Measurements from ENCODE around the gene SEL1L3.
"Not testable (repeated sequence)": the region's sequence is repeated elsewhere in the genome, so short reads cannot be mapped to it uniquely, and the experiment has no call there.

Gene SEL1L3

DNA sequence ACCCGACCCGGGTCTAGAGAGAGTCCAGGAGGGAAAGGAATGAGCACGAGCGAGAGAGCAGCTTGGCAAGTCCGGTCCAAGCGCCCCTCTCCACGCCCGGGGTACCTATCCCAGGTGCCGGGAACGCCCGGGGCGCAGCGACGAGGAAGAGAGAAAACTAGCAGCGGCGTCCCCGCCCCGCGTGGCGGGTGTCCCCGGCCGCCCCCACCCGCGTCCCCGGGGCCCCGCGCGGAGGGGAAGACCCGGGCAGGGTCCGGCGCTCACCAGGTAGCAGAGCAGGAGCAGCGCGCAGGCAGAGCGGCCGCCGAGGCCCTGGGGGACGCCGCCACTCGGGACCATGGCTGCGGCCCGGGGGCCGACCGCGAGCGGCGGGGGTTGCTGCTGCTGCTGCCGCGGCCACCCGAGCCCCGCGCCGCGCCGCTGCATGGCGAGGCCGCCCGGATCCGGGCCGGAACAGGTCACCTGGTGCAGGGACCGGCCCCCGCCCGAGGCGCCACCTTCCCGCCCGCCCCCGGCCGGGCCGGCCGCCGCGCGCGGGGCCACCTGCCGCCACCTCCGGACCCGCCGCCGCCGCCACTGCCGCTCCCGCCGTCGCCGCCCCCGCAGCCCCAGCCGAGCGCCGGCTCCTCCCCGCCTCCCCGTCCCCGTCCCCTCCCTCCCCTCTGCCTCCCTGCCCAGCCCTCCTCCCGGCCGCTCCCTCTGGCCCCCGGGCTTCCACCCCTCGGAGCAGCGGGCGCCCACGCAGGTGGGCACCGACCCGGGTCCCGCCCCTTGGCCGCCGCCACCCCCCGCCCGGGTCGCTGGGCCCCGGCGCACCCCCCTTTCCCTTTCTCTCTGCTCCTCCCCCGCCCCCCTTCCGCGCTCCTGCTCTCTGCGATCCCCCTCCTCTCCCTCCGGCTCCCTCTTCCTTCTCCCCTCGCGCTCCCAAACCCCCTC lies at the start of gene SEL1L3:
TSS of gene SEL1L3 (minus strand) at position 578 of the 936 bp plus-strand sequence. CDS start at position 426, 152 bp downstream.
- DNase-seq, result peak in 10 of 51 donors; percentile 6 to 43 (median 14)

DNA sequence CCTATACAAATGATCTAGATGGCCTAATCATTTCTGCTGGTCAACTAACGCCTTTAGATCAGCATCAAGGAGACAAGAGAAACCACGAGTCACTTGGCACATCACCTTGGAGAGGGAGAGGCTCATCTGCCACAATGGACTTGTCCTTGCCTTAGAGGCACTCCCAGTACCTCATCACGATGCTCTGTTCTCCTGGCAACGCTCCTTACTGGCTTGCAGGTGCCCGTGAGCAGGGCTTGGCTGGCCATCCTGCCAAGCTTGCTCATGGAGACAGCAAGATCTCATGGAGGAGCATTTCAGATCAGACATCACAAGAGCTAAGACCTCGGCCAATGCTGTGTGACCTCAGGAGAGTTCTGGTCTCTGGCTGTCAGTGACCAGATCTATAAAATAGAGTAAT lies 48.6 kb upstream of the SEL1L3 start:
- no peak for DNase-seq

DNA sequence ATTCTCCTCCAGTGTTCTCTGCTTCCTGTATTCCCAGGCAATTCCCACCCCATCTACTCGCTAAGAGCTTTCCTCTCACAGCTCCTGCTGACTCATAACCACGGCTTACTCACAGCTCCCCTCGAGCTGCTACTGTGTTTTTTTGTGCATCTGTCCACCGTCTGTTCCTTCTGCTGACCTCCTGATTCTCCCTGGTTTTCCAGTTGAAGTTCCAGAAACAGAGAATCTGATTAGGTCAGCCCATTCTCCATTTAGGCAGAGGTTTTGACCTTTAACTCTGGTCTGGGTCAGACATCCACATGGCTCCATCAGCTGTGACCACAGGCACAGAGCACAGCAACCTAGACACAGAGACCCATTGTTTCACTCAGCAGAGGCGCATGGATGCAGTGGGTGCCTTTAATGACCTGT lies 45.7 kb upstream of the SEL1L3 start:
- peak in 9 of 51 donors; percentile 7 to 65 (median 19) for DNase-seq

DNA sequence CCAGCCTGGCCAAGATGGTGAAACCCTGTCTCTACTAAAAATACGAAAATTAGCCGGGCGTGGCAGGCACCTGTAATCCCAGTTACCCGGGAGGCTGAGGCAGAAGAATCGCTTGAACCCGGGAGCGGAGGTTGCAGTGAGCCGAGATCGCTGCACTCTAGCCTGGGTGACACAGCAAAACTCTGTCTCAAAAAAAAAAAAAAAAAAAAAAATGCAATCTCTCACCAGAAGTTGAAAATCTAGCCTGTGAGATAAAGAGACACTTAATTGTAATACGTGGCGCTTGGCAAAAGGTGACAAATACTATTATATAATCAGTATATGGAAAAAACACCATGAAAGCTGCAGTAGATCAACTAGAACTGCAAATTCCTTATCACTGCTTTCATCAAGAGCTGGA lies 43.3 kb upstream of the SEL1L3 start:
- not testable (repeated sequence) for DNase-seq

DNA sequence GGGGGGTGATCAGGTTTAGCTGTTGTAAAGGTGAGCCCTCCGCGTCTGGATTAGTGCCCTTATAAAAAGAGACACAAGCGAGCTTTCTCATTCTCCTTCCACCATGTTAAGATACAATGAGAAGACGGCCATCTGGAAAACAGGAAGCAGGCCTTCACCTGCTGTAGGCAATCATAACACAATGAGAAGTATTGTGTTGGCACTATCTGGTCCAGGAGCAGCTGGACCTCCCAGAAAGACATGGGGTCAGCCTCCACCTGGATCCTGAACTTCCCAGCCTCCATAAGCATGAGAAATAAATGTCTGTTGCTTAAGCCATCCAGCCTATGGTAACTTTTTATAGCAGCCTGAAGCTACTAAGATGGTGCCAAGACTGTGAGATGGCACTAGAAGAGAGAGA lies 42.6 kb upstream of the SEL1L3 start:
- no peak for DNase-seq

DNA sequence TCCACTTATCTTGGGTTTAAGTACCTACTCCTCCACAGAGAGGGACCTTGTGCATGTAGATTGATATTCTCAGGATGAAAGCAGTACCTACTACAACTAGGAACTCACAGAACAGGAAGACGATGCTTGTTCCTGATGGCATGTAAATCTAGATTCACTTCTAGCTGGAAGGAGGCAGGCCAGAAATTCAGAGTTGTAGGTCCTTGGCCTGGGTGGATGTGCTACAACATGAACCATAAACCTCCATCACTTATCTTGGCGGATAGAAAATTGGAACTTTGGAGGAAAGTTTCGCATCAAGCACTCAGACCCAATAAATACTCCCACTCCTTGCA lies 41.9 kb upstream of the SEL1L3 start:
- DNase-seq, result no peak

DNA sequence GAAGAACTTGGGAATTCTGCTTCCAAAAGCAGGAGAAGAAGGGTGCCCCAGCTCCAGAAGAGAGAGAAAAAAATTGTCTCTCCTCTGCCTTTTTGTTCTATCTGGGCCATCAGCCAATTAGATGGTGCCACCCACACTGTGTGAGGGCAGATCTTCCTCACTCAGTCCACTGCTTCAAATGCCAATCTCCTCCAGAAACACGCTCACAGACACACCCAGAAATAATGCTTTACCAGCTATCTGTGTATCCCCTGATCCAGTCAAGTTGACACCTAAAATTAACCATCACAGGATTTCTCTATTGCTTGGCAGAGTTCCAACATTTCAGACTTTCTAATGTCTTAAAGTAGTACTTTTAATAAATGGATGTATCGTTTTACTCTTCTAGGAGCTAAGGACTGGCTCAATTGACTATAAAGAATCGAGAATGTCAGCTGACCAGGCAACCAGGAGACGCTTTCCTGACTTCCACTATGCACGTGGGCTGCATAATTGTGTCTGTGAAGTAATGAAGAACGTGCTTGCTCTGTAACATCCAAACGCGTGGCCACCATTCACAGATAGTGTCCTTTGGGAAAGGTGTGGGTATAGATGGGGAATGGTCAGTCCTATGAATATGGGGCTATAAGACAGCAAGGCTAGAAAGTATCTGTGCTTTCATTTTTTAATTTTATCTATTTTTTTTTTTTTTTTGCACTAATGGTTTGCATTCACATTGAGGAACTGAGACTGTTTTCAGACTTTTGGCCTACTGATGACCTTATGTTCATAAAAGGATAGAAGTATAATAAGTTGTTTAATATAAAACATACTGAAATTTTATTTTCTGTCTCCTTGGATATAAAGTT lies 41.3 kb upstream of the SEL1L3 start:
- DNase-seq, result peak in 1 of 51 donors; percentile 34

DNA sequence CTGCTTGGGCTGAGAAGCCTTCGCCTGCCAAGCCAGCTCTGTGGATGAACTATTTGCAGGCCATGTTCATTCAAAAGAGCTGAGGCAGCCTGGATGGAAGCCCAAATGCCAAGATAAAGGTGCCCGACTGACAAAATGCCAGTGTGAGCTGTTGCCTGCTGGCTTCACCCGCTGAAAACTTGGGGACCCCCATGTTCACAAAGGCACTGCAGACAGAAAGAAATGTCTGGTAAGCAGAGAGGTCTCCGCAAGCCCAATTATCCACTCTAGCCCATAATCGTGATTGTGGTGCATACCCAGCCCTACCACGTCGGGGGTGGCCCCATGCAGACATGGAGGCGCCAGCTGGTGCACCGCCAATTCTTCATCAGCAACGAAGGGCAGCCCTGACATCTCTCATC lies 38.2 kb upstream of the SEL1L3 start:
- DNase-seq, result peak in 9 of 51 donors; percentile 3 to 48 (median 18)

DNA sequence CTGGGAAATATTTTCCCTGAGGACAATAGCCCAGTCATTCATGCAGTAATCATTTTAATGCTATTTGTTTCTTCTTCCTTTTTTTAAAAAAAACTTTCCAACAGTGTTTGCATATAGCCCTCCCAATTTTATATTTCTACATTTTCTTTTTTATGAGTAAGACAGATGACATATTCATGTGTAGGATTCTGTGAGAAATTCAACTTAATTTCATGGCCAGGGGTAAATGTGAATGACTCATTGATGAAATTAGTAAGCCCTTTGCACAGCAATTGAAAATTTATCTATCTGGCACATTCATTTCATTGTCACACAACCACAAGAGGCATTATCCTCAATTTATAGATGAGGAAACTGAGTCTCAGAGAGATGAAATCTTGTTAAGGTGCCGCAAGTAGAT lies 37.5 kb upstream of the SEL1L3 start:
- DNase-seq, result no peak

DNA sequence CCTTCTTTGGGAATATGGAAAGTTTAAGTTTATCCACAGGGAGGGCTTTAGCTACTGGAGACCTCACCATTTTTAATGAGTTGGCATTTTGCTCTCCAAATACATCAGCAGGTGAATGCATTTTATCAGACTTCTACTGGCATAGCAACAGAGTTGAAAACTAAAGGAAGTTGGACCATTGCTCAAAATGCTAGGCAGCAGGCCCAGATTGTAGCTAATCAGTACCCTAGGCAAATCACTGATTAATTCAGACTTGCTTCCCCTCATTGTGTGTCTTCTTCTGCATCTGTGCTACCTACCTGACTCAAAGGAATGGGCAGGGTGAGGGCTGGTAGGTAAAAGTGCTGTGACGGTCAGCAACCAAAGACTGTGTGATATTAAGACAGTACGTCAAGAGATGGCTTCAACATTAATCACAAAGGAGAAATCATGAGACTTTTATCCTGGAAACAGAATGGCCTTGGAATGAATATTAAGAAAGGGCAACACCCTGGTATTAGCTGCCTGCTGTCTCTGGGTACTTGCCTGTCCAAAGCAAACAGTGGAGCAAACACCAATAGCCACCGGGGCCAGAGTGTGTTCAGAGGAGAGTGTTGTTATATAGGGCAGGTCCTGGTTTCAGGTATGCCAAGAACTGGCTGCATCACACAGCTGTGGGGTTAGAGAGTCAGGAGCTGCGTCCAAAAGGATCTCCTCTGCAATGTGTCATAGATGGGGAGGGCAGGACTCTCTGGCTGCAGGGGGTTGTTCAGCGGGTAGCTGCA lies 34.2 kb upstream of the SEL1L3 start:
- DNase-seq, result no peak

DNA sequence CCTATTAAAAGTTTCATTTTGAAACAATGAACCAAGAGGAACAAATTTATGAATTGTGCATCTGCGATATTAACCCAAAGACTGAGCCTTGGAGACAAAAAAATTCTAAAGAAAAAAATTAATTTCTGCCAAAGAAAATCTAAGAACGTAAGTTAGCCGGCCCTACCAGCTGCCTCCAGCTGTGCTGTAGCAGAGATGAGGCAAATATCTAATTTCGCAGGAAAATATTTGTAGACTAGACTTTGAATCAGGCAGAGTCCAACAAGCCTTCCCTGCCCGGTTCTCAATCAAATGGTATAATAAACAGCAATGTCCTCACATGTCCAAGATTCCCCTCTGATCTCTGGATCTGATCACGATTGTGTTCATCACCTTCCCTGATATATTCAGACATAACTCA lies 30.0 kb upstream of the SEL1L3 start:
- no peak for DNase-seq

DNA sequence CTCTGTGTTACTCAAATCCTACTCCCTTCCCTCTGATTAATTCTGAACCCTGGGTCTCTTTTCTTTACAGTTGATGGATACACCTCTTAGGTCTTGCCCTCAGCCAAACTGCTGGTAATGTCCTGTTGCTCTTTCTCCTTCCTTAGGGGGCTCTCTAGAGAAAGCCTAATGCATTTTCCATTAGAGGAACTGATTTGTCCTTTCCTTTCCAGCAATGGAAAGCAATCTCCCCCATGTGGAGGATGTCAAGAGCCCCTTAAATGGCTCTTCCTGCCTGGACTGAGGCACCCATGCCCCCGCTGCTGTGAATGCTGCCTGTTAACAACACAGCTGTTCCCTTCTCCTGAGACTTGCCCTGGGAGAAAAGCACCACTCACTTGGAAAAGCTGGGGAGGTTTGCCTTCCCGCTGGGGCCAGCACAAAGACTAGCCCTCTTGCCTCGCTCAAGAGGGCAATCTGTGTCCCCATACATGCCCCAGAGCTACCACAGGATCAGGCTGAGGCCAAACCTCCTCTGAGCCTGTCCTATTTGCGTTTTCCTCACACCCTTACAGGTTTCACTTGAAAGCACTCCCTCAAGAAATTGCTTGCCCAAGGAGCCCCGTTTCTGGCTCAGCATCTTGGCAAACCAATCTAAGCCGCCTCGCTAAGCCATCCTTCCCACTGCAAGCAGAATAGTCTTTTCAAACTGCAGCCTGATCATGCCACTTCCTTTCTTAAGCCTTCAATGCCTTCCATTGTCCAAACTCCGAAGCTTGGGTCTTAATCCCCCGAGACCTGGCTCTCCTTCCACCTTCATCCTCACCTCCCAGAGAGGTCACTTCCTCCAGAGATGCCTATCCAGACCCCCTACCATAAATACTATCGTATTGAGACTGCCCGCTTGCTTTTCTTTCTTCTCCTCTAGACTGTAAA lies 28.0 kb upstream of the SEL1L3 start:
- peak in 14 of 51 donors; percentile 2 to 32 (median 10) for DNase-seq

DNA sequence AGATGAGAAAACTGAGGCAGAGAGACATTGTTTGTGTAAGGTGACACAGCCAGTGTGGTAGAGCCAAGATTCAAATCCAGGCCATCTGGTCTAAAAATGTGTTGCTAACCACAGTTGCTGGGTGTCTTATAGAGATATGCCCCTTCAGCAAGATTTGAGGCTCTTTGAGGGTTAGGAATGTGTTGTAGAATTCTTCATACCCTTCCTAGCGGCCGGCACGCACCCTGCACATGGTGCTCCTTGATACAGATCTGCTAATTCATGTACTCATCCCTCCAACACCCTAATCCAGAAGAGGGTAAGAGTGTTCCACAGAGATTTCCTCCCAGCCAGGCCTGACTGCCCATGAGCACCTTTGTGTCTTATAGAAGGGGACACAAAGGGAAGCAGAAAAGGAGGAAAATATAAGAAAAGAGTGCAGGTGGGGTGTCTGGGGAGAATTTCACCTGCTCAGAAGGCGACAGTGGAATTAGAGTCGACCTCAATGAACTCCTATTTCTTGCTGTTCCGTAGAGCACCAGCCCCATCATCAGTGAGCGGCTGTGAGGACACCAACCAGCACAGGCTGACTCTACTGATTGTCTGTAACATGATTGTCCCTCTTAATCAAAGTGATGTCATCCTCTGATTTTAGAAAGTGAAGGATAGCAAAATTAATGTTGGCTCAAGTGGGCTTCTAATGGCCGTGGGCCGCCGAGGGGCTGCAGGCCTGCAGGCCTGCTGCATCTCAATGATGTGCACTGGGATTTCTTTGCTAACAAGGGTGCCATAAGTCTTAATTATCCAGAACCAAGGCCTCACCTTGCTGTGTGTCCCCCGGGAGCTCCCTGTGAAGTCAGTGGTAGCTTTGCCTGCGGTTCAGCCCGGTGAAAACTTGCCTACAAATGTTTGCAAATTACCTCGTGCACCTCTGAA lies 27.1 kb upstream of the SEL1L3 start:
- DNase-seq, result no peak

DNA sequence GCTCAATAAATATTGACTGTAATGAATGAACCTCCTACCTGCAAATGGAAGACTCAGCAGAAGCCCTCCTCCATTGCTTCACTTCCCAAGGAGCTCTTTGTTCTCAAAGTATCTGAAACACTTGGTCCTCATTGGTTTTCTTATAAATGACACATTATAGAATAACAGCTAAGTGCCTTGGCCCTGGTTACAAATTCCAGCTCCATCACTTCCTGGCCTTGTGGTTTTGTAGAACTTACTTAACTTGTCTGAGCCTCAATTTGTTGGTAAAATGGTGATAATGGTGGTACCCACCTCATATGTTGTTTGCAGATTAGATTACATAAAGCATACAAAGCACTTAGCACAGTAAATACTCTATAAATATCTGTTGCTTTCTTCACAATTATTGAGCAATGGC lies 26.0 kb upstream of the SEL1L3 start:
- no peak for DNase-seq

DNA sequence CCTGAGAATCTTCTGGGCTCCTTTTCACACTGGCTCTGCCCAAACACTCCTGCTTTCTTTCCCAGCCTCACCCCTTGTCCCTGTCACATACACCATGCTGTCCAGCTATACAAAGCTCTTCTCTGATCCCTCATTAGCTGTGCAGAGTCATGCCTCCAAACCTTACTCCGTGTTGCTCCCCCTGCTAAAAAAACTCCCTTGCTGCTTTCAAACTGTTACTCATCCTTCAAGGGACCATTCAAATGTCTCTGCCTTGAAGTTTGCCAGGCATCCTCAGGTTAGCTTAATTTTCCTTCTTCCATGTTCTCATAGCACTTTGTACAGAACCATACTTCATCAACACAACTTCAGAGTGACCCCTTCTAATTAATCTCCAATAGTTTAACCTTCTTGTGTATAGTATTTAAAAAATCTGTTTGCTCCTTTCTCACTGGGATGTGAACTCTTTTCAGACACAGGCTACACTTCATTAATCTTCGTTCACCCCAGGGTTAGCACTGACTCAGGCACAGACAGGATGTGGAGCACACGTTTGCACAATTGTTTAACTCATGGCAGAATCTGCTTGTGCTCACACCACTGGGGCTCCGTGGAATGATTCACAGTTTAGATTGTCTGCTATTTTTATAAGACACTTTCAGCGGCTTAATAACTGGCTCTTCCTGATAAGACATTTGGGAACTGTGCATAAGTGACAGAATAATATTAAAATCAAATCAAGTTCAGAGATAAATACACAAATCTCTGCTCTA lies 21.4 kb upstream of the SEL1L3 start:
- no peak for DNase-seq

DNA sequence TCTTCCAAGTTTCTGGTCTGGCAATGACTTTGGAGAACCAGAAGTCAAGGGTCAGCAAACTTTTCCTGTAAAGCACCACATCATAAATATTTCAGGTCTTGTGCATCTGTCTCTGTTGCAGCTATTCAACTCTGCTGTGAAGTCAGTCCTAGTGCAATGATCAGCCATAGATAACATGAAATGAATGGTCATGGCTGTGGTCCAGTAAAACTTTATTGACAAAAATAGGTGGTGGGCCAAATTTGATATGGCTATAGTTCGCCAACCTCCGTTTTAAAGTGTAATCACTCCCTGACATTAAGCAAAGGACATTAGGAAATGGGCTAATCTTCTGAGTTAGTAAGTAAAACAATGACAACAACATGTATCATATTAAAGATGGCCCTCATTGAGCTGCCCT lies 20.8 kb upstream of the SEL1L3 start:
- DNase-seq, result no peak

DNA sequence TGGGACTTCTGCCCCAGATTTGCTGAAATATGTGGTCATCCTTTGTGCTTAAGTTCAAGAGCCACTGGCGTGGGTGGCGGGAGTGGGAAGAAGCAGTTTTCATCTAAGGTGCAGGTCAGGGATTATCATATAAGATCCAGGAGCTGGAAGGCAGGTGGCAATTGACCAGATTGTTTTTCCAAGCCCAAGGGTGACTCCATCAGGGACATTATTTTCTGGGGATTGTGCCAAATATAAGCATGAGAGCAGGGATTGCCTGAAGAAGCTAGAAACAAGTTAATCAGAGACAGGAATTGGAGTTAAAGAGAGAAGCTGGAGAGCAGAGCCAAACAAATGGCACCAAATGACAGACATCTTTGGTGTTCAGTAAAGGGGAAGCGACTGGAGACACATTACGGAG lies 19.4 kb upstream of the SEL1L3 start:
- no peak for DNase-seq

DNA sequence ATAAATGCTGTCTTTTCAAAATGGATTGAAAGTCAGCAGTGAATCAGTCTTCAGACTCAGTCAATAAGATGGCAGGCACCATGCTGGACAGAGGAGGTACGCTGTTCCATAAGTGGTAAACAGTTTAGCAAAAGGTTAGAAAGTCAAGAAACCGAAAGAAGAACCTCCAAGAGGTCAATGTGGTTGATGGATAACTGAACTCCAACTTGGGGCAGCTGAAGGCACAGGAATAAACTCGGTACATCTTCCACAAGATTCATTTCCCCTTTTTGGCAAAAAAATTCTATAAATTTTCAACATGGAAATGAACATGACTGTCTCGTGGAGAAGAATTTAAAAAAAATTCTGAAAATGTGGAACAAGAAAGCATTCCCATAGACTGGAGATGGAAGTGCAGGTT lies 18.4 kb upstream of the SEL1L3 start:
- DNase-seq, result no peak
